ENCODE measurements around the gene ABCG5.

Gene ABCG5

GRCh38 chr2:43838560-43839267, at the start of gene ABCG5, which contains the start of gene ABCG8:
TSS of gene ABCG5 (minus strand) at chr2:43838839. CDS start at chr2:43838679, 160 bp downstream.
TSS of gene ABCG8 (plus strand) at chr2:43838971. CDS start at chr2:43839054, 83 bp downstream.
- no peak for DNase-seq

DNA sequence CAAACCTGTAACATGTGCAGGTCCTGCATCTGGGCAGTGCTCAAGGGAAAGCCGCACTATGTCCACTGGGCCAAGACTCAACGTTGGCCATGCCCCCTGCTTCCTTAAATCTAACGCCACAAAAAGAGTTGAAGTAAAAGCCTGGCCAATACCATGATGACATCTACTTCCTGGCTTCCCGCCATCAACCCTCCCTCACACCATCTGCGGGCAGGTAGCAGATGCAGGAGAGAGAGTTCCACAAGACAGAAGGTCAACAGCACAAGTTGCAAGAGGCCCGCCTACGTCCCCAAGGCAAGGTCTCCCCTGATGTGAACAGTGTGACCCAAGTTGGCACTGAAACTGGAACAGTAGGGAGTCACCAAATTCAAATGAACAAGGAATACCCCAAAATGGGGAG, 48.5 kb upstream of the ABCG5 start:
- no peak for DNase-seq

GRCh38 chr2:43885132-43885632, 46.5 kb upstream of the ABCG5 start:
- DNase-seq = no peak

- no peak for DNase-seq
These were observed 46.0 kb upstream of the ABCG5 start for GRCh38 chr2:43884689-43885088.

DNA sequence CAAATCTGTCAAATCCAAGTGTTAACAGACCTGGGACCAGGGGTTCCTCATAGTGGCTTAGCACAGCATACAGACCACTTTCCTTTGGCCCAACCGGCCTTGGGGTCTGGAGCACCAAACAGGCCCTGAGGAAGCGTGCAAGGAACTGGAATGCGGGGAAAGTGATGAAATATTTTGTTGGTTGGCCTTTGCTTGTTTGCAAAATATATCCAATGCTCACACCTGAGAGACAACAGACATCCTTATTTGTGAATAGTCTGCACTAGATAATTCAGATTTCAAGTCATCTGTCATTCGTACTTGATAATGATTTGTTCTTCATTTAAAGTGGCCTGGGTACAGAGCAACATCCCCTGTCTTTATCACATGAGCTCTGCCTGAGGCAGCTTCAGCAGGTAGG, 43.7 kb upstream of the ABCG5 start:
- DNase-seq = no peak

DNA sequence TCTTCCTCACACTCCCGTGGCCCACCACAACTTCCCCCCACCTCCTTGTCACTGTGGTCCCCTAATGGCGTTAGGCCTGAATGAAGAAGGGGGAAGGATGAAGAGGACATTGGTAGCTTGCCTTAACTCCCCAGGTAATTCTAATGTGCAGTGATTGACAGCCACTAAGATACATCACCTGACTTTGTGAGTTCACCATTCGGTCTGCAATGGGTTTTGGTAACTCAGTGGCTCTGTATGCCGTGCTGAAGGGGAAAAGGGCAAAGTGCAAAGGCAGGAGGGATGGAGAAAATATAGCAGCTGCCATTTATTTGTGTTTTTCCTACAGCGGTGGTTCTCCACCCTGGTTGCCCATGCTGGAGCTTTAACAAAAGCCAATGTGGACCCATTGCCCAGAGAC, 42.3 kb upstream of the ABCG5 start:
- DNase-seq = no peak

DNA sequence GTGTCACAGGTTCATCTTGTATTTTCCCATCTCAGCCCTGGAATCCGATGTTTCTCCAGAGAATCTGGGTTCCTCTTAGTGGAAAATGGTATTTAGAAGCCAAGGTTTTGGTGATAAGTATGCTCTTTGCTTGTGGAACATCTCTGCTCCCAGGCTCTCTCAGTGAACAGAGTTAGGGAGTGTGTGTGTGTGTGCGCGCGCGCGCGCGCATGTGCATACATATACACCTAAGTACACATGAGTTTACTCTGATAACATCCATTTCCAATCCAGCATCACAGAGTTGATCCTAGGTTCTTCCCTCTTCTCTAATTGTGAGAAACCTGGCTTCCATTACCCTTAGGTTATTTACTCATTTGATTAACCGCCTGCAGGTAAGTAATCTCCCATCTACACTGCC, 41.8 kb upstream of the ABCG5 start:
- no peak for DNase-seq

DNA sequence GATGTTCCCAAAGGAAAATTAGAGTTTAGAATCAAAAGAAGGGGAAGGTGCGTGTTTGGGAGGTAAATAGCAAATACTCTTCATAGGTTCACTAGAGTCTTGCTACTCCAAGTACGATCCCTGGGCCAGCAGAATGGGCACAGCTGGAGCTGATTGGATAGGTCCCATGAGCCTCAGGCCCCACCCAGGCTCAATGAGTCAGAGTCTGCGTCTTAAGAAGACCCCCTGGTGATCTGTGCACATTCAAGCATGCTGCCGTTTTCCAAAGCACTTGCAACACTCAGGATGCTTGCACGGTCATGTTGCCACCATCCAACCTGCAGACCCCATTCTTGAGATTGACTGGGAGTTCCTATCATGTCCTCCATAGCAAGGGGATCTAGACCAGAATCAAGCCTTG, 40.6 kb upstream of the ABCG5 start:
- DNase-seq = no peak

DNA sequence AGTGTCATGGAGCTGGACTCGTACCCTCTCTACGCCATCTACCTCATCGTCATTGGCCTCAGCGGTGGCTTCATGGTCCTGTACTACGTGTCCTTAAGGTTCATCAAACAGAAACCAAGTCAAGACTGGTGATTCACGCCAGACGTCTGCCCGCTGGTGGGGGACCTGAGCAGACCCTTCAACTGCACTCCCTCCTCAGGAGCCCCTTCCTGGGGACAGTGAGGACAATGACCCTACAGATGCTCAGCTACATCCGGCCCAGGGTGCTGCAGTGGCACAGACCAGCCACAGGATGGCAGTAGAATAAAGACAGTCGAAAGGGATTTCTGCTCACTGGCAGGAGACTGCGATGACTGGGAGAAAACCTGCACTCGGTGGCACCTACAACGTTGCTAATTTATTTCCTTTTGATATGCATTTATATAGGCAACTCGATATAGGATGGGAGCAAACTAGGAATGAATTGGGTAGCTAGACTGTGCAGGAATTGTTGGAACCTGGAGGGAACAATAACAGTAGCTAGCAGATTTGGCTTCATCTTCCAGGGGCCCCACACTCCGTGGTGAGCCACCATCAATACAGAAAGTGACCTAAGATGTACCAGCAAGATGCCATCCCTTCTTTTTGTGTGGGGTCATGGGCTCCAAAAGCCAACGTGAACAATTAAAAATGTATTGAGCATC, 39.3 kb upstream of the ABCG5 start:
- DNase-seq = peak; percentile 61

GRCh38 chr2:43874776-43875451, 36.3 kb upstream of the ABCG5 start:
- DNase-seq = no peak

GRCh38 chr2:43872151-43872550, 33.5 kb upstream of the ABCG5 start:
- no peak for DNase-seq

GRCh38 chr2:43855292-43855691, 16.7 kb upstream of the ABCG5 start:
- DNase-seq = no peak

GRCh38 chr2:43854671-43855070, 16.0 kb upstream of the ABCG5 start:
- DNase-seq = no peak

DNA sequence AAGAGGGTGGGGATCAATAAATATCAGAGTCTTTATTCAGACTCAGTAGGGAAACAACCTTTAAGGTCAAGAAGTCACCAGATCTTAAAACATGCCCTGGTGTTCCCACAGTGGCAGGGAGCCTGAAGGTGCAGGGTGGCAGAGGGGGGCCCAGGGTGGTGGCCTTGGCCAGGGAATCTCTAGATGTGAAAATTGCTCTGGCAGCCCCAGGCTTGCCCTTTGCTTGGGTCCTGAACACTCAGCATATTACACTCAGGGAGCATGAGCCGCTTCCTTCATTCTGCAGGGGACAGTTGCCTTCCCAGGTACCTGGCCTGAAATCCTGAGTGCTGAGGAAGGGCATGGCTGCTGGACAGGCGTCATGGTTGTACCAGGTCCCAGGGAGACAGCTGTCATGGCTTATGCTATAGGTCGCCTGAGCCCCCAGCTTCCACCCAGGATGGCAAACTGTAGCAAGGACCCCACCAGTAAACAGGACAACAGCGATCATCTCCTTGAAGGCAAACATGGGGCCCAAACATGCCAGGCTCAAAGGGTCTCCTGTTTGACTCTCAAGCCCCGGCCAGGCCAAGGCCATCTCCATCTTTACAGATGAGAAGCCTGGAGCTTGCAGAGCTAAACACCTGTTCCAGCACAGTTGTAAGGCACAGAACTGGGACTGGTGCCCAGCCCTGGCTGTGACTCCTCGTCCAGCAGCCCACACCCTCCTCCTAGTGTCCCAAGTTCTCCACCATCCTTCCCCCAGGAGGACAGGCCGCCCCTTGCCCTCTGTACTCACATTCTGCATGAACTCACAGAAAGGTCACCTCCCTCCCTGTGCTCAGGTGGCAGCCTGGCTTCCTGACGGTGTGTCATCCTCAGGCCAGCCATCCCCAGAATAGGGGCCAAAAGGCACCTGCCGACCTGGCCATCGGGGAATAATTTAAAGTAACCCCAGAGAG, 14.8 kb upstream of the ABCG5 start:
- DNase-seq = no peak

GRCh38 chr2:43852196-43852730, 13.6 kb upstream of the ABCG5 start:
- DNase-seq = no peak

DNA sequence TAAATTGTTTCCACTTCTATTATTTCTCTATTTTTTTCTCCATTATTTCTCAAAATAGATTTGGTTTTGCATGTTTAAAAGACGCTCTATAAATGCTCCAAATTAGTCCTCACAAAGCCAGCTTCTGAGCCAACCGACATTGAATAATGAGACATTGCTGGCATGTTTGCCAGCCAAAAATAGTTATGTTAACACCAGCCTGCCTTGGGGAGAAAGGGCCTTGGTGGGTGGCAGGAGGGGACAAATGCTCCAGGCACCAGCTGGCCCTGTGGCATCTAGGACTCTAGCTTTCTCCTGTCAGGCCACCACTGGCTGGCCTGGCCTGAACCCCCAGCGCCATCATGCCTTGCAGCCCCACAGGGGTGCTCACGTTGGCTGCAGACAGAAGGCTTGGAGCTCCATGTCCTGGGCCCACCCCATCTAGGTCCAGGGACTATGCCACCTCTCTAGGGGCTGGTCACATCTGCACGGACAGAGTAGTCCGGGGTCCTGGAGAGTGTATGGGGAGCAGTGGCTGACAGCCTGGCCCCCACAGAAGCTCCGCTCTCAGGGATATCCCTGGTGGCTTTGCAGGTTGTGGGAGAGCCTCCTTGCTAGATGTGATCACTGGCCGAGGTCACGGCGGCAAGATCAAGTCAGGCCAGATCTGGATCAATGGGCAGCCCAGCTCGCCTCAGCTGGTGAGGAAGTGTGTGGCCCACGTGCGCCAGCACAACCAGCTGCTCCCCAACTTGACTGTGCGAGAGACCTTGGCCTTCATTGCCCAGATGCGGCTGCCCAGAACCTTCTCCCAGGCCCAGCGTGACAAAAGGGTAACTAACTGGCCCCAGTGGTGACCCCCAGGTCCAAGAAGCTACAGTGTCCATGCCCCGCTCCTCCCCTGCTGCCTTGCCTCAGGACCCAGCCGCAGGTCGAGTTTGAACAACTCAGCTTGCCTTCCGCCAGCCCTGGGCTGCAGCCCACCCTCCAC, 12.7 kb upstream of the ABCG5 start:
- no peak for DNase-seq

- no peak for DNase-seq
These were observed 9.6 kb upstream of the ABCG5 start for GRCh38 chr2:43848214-43848613.

- no peak for DNase-seq
These were observed 7.6 kb upstream of the ABCG5 start for GRCh38 chr2:43846140-43846793.

DNA sequence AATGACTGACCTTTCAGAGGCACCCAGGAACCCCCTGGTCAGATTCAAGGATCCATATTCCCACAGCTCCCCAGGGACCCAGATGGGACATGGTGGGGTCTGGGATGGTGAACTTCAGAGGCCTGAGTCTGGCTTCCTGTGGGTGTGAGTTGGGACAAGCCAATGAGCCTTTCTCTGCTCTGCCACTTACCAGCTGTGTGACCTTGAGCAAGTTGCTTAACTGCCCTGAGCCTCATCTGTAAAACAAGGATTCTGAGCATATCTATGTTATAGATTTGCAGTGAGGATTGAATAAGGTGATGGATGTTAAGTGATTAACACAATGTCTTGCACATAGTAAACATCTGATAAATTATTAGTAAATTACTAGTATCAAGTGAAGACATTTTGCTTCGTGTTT, 6.5 kb upstream of the ABCG5 start:
- DNase-seq = no peak

DNA sequence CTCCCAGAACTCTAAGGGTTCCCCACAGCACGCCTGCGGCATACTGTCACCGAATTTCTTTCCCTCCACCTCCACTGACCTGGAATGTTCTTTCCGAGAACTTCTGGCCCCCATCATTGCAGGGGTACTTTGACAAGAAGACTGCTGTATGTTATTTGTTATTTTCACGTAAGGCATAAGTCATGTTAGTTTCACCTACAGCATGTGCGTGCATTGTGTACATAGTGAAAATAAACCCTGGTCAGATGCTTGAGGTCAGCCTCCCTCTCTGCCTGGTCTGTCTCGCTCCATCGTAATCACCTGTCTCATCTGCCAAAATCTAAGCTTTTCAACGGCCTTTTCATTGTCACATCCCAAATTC, 4.2 kb upstream of the ABCG5 start:
- DNase-seq = no peak
